ENCODE results near the gene CIAO2B.
A peak's percentile ranks its signal among the peaks of the same experiment; 100 is the strongest.
"Not testable (repeated sequence)": the region's sequence is repeated elsewhere in the genome, so short reads cannot be mapped to it uniquely, and the experiment has no call there.

The CIAO2B gene

DNA sequence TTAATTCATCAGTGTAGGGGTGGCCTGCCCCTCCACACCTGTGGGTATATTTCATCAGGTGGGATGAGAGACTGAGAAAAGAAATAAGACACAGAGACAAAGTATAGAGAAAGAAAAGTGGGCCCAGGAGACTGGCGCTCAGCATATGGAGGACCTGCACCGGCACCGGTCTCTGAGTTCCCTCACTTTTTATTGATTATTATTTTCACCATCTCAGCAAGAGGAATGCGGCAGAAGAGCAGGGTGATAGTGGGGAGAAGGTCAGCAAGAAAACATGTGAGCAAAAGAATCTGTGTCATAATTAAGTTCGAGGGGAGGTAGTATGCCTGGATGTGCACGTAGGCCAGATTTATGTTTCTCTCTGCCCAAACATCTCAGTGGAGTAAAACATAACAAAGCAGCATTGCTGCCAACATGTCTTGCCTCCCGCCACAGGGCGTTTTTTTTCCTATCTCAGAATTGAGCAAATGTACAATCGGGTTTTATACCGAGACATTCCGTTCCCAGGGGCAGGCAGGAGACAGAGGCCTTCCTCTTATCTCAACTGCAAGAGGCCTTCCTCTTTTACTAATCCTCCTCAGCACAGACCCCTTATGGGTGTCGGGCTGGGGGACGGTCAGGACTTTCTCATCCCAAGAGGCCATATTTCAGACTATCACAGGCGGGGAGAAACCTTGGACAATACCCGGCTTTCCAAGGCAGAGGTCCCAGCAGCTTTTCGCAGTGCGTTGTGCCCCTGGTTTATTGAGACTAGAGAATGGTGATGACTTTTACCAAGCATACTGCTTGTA, 21.4 kb upstream of the CIAO2B start:
- not testable (repeated sequence) for ATAC-seq

DNA sequence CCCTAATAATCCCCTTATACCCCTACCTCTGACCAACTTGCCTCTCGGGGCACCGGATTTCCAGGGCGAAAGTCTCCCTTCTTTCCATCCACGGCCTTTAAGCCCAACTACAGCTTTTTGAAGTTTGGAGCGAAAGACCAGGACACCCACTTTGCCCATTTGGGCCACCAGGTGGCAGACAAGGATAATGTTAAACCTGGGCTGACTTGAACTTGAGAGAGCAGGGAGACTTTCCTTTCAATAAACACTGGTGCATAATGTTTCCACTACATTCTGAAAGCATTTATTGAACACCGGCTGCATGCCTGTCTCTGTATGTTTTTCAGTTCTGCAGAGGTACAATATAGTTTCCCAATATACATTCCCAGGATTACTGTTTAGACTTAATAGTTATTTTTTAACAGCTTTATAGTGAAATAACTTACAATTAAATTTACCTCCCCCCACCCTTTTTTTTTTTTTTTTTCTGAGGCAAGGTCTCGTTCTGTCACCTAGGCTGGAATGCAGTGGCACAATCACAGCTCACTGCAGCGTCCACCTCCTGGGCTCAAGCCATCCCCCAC, 20.0 kb upstream of the CIAO2B start:
- ATAC-seq, result peak; percentile 53 to 84

DNA sequence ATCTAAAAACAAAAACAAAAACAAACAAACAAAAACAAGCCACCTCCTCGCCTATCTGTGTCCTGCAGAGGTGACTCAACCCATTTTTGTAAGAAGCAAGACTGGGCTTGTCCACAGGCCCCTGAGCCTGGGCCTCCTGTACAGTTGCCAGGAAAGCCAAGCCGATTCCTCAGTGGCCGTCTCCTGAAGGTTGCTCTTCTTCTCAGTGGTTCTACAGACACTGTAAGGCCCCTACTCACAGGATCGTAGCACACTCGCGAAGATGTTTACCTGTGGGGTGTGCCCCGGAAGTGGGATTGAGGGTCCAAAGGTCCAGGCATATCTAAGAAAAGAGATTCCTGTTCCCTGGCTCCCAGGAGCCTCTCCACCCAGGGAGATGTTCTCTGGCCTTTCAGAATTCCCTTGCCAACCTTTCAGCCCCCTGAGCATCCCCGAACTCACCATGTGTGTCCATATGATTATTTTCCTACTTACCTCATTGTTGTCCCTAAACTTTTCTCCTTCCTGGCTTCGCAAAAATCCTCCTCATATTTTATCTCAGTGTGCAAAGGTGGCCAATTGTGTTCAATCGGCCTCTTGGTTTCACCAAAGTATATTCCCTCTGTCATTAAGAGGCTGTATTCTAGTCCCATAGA, 19.4 kb upstream of the CIAO2B start:
- ATAC-seq, result no peak

DNA sequence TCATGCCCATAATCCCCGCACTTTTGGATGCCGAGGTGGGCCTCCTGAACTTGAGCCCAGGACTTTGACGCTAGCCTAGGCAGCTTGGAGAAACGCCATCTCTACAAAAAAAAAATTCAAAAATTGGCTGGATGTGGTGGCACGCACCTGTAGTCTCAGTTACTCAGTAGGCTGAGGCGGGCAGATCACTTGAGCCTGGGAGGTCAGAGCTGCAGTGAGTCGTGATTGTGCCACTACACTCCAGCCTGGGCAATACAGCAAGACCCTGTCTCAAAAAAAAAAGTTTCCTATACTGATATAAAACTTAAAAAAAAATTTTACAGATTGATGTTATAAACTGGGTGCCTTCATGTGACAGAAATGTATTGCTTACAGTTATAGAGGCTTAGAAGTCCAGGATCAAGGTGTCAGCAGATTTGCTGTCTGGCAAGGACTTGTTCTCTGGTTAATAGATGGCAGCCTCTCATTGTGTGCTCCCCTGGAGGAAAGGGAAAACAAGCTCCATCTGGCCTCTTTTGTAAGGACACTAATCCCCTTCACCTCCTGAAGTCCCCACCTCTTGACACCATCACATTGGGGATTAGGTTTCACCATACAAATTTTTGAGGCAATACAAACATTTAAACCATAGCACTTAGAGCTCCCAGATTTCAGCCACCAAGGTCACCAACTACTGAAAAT, 18.4 kb upstream of the CIAO2B start:
- no peak for ATAC-seq

DNA sequence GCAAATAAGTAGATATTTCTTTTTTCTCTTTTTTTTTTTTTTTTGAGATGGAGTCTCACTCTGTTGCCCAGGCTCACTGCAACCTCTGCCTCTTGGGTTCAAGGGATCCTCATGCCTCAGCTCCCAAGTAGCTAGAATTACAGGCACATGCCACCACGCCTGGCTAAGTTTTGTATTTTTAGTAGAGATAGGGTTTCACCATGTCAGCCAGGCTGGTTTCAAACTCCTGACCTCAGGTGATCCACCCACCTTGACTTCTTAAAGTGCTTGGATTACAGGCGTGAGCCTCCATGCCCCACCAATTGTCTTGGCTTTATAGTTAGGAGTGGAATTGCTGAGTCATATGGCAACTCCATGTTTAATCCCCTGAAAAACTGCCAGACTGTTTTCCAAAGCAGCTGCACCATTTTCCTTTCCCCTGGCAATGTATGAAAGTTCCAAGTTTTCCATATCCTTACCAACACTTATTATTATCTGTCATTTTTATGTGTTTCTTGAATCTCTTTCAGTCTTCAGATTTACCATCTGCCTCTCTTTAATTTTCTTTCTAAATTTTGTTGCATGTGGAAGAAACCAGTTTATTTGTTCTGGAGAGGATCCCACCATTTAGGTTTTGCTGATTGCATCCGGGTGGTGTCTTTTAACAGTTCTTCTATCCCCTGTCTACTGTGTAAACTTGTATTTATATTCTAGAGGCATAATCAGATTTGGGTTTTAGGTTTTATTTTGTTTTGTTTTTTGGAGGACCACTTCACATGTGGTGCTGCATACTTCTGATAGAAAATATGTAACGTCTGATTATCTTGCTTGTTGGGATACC, 17.0 kb upstream of the CIAO2B start:
- no peak for ATAC-seq

DNA sequence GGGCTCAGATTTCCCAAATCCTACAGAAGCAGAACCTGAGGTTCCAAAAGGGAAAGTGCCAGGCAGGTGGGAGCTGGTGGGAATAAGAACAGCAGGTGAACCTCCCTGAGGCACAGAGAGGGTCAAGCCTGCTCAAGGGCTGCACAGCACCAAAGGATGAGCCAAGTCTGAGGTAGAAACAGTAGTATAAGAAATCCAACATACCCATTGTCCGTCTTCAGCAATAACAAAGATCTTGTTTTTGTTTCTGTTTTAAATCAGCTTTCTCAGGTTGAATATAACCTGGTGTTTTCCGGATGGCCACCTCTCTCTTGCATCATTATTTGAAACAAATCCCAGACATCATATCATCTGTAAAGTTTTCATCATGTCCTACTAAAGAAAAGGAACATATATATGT, 16.2 kb upstream of the CIAO2B start:
- no peak for ATAC-seq

DNA sequence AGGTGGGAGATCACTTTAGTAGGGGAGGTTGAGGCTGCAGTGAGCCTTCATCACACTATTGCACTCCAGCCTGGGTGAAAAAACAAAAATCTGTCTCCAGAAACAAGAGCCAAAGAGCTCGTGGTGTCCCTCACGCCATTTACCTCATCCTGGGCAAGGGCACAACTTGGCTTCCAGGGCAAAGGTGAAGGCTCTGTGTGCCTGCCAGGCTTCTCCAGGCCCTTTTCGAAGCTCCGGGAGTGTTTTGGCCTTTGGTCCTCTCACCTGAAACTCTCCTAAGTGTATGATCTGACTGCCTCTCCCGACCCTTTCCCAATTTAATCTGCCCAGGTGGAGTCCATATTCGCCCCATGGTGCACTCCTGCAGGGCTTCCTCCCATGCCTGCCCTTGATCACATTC, 15.3 kb upstream of the CIAO2B start:
- no peak for ATAC-seq

DNA sequence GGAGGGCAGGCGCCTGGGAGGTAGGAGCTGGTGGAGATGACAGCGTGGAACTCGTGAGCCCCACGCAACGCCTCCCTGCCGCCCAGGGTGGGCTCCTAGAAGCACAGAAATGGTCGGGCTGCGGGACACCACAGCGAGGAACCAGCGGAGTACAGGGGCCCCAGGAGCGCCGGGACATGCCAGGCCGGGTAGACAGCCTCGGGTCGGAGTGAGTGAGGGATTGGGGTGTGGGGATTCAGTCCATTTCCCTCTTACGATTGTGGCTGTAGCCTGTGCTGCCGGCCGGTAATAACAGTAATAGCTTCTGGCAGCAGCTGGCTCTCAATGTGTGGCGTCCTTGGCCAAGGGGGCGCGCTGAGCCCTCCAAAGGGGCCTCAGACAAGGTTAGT, 14.6 kb upstream of the CIAO2B start:
- no peak for ATAC-seq

DNA sequence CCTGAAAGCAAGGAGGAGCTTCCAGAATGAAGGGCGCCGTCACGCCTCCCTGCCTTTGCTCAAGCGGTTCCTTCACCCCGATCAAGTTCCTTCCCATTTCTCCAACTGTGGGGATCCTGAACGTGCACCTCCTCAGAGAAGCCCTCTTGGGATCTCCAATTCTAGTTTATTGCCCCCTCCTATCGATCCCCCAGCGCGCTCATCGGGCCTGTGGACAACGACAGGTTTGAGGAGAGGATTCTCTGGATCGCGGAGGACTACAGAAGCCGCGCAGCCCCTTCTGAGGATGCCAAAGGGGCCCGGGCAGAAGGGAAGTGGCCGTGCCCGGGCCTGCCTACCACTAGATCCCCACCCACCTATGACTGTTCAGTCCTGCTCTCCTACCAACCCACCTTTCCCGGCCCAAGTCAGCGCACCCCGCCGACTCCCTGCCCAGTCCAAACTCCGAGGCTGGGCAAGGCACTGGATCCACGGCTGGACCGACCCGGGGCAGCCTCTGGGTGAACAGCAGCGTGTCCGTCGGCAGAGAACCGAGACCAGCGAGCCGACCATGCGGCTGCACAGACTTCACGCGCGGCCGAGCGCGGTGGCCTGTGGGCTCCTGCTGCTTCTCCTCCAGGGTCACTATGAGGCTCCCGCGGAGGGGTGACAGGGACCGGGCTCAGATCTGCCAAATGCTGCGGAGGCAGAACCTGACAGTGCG, 14.1 kb upstream of the CIAO2B start:
- ATAC-seq, result peak; percentile 7 to 22

DNA sequence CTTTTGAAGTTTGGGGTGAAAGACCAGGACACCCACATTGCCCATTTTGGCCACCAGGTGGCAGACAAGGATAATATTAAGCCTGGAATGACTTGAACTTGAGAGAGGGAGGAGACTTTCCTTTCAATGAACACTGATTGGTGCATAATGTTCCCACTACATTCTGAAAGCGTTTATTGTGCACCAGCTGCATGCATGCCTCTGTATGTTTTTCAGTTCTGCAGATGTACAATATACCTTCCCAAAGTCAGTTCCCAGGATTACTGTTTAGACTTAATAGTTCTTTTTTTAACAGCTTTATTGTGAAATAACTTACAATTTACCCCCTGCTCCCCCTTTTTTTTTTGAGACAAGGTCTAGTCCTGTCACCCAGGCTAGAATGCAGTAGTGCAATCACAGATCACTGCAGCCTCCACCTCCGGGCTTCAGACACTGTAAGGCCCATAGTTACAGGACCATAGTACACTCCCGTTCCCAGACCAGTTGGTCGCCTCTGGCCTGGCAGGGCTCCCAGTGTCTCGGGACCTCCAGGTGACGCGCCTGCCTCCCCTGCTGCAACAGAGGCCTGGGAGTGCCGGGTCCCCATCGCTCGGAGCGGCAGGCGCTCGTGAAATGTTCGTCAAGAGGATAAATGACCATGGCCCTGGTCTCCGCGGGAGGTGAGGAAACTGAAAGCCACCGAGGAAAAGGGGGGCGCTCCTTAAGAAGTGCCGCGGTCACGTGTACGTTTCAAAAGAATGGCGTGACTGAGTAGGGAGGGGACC, 13.3 kb upstream of the CIAO2B start:
- peak; percentile 76 to 85 for ATAC-seq

DNA sequence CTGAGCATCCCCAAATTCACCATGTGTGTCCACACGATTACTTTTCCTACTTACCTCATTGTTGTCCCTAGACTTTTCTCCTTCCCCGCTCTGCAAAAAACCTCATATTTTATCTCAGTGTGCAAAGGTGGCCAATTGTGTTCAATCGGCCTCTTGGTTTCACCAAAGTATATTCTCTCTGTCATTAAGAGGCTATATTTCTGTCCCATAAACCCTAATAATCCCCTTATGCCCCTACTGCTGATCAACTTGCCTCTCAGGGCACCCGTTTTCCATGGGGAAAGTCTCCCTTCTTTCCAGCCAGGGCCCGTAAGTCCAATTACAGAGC, 12.7 kb upstream of the CIAO2B start:
- ATAC-seq, result no peak

DNA sequence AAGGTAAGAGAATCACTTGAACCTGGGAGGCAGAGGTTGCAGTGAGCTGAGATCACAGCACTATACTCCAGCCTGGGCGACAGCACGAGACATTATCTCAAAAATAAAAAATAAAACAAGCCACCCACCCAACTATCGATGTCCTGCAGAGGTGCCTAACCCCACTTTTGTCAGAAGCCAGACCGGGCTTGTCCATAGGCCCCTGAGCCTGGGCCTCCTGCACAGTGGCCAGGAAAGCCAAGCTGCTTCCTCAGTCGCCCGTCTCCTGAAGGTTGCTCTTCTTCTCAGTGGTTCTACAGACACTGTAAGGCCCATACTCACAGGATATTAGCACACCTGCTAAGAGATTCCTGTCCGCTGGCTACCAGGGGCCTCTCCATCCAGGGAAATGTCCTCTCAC, 12.3 kb upstream of the CIAO2B start:
- ATAC-seq, result no peak

DNA sequence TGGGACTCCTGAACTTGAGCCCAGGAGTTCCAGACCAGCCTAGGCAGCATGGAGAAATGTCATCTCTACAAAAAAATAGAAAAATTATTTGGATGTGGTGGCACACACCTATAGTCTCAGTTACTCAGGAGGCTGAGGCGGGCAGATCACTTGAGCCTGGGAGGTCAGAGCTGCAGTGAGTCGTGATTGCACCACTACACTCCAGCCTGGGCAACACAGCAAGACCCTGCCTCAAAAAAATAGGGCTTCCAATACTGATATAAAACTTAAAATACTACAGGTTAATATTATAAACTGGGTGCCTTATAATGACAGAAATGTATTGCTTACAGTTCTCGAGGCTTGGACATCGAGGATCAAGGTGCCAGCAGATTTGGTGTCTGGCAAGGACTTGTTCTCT, 11.7 kb upstream of the CIAO2B start:
- no peak for ATAC-seq

DNA sequence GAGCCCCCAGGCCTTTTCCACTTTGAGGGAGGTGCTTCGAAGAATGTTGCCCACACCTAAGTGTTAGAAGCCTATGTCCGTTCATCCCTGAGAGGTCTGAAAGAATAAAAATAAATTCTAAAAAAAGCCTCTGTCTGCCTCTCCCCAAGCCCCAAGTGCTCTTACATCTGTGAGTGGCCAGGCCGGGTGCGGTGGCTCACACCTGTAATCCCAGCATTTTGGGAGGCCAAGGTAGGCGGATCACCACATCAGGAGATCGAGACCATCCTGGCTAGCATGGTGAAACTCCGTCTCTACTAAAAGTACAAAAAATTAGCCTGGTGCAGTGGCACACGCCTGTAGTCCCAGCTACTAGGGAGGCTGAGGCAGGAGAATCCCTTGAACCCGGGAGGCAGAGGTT, 10.8 kb upstream of the CIAO2B start:
- not testable (repeated sequence) for ATAC-seq

DNA sequence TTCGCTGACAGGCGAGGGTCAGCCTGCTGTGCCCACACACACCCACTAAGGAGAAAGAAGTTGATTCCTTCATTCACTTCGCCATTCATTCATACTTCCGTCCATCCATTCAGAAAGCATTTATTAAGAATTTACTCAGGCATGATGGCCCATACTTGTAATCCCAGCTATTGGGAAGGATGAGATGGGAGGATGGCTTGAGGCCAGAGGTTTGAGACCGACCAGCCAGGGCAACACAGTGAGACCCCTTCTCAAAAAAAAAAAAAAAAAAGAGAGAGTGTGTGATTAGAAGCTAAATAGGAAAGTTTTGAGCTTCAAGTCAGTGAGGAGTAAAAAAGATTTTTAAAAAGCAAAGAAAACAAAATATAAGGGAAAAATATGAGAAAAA, 9.8 kb upstream of the CIAO2B start:
- ATAC-seq, result no peak

DNA sequence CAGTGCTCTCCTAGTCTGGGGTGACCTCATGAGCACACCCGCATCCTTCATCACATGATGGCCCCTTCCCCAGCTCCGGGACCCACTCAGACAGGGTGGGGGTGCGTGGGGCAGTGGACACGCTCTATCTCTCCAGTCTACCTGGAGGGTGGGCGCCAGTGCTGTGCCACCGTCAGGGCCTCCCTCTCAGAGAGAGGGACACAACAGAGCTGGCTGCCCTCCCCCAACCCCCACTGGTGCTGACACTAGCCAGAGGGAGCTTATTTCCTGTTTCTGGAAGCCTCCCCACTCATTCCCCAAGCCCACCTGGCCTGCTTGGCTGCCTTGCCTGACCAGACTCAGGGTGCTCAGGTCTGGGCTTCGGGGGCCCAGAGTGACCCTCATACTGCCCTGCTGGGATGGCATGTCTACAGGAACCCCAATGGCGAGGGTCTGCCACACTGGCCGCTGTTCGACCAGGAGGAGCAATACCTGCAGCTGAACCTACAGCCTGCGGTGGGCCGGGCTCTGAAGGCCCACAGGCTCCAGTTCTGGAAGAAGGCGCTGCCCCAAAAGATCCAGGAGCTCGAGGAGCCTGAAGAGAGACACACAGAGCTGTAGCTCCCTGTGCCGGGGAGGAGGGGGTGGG, 9.3 kb upstream of the CIAO2B start:
- ATAC-seq, result no peak

DNA sequence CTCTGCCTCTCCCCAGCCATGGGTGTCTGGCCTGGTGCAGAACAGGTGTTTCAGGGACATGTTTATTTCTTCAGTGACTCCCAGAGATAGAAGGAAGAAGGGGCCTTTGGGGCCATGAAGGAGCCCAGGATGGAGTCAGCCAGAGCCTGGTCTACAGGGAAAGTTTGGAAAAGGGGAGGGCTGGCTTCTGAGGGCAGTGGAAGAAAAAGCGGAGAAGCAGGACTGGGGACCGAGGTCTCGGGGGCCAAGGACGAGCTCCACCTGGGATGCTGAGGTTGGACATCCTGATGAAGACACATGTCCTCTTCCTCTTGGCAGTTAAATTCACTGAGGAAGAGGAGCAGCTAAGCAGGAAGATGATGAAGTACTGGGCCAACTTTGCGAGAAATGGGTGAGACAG, 8.8 kb upstream of the CIAO2B start:
- ATAC-seq, result no peak

DNA sequence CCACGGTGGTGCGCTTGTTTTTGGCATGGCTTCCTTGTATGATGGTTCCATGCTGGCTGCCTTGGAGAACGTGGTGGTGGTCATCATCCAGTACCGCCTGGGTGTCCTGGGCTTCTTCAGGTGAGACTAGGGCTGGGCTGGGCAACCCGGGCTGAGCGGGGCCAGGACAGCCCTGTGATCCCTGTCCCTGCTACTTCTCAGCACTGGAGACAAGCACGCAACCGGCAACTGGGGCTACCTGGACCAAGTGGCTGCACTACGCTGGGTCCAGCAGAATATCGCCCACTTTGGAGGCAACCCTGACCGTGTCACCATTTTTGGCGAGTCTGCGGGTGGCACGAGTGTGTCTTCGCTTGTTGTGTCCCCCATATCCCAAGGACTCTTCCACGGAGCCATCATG, 6.0 kb upstream of the CIAO2B start:
- ATAC-seq, result no peak

DNA sequence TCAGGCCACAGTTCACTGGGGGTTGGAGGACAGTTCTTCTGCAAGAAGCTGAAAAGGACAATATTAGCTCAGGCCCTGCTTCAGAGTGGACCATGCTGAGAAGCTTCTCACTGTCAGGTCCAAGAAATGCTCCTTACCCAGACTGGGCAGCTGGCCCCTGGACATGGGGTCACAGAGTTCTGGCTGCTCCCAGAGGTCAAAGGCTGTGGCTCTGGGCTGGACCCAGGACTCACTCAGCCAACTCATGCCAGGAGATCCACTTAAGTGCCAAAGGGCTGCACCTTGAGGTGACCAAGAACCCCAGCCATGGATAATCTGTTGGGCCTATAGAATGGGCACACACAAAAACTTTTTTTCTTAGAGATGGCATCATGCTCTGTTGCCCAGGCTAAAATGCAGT, 5.2 kb upstream of the CIAO2B start:
- ATAC-seq, result no peak

DNA sequence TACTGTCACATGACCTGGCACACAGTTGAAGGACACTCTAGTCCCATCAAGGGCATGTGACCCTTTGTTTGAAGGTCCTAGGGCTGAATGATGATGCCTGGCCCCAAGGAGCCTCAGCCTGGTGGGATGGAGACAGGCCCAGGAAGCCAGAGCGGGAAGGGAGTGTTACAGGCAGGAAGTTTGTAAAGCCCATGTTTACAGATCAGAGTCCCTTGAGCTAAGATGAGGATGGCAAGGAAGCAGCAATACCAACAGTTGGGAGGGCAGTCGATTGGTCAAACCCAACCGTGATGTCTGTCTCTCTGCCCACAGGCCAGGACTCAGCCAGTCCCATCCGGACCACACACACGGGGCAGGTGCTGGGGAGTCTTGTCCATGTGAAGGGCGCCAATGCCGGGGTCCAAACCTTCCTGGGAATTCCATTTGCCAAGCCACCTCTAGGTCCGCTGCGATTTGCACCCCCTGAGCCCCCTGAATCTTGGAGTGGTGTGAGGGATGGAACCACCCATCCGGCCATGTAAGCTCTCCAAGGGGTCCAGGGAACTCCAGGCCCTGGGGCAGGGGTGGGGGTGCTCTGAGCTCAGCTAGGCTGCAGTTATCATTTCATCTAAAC, 3.6 kb upstream of the CIAO2B start:
- no peak for ATAC-seq

Data from activated CD4-positive, CD25-positive, alpha-beta regulatory T cell treated with anti-CD3 and anti-CD28 coated beads, Interleukin-2, amount 50 U/mL, for 24 hours (primary cell).